GM19468 (cell line): ENCODE data around the gene CLEC18B.
"Not testable (repeated sequence)": the region's sequence is repeated elsewhere in the genome, so short reads cannot be mapped to it uniquely, and the experiment has no call there.

Experiments
- ATAC-seq: cut with Tn5 transposase; IDR thresholded peaks from one replicate; pipeline ENCODE4 v1.9.1; 2021; ENCODE audit warnings: mild to moderate bottlenecking, moderate library complexity, moderate number of reproducible peaks; ENCODE audit not compliant: unreplicated experiment; ENCODE audit errors: extremely low read depth

CLEC18B gene

DNA sequence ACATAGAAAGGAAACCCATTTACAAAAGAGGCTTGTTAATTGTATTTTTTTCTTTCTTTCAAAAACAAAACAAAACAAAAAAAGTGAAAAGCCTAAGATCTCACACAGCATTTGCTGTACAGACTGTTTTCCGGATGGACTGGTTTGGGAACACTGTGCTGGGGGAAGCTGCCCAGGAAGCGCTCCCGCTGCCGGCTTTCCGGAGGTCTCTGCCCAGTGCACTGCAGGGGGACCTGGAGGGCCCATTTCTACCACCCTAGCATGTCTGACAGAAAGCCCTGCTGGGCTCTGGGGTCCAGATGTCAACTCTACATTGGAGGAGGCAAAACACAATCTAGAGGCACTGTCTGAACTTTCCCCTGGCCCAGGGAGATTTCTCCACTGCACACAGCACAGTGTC lies 26.3 kb upstream of the CLEC18B start:
- no peak for ATAC-seq

DNA sequence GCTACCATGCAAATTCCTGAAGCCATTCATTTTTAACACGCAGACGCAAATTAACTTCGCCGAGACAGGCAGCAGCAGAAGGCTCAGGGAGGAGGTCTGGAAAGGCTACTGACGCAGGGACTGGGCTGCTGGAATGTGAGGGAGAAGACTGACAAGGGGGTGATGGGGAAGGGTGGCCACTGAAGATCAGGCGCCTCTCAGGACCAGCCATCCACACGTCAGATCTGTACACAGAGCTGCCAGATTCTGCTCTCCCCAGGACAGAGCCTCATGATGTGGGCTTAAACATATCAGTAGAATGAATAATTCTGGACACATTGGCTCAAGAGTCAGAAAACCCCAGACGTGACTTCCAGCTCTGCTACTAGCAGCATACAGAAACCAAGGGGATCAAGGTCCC lies 25.6 kb upstream of the CLEC18B start:
- no peak for ATAC-seq

DNA sequence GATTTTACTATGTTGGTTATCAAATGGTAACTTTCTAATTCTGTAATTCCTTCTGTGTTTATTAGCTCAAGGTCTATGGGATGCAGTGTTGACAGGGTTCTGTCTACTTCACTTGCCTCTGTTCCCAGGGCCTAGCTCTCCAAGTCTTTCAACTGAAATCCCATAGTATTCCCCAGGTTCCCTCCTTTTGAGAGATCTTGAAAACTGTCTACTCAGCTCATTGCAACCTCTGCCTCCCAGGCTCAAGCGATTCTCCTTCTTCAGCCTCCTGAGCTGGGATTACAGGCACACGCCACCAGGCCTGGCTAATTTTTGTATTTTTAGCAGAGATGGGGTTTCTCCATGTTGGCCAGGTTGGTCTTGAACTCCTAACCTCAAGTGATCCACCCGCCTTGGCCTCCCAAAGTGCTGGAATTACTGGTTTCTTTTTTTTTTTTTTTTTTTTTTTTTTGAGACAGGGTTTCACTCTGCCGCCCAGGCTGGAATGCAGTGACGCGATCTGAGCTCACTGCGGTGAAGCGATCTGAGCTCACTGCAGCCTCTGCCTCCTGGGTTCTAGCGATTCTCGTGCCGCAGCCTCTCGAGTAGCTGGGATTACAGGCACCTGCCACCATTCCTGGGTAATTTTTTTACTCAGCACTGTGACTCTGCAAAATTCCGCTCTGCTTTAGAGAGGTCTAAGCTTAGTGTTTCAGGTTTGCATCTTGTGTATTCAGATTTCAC lies 22.5 kb upstream of the CLEC18B start:
- ATAC-seq, result not testable (repeated sequence)

DNA sequence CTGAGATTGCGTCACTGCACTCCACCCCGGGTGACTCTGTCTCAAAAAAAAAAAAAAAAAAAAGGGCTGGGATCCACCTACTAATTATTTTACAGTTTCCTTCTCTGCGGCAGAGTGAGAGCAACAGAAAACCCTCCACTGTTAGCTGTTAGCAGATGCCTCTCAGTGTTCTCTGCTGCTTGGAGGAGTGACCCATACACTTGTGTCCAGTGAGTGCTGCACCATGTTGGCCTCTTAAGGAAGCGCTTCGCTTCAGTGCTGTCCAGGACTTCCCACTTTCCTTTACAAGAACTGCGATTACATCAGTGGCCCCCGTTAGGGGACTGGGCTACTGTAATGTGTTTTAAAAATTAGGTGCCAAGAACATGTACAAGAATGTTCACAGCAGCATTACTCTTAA lies 18.4 kb upstream of the CLEC18B start:
- no peak for ATAC-seq

DNA sequence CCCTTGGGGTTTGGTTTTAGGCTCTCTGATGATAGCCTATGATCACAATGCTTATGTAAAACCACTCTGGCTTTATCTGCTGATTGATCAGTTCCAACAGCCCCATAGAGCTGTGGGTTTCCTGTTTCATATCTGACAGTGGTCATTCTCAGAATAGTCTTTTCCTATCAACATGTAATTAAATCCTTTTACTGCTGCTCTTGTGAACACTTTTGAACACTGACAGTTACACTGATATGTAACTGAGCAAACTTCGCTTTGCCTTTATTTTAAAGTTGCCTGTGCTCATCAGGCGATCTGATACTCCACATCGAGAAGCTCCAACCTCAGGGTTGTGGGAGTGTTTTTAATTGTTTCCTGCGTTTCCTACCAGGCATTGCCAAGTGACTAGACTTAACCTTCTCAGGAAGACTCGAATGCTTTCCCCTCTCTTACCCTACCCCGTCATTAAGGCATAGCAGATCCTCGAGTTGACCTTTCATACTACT lies 17.3 kb upstream of the CLEC18B start:
- ATAC-seq, result no peak

DNA sequence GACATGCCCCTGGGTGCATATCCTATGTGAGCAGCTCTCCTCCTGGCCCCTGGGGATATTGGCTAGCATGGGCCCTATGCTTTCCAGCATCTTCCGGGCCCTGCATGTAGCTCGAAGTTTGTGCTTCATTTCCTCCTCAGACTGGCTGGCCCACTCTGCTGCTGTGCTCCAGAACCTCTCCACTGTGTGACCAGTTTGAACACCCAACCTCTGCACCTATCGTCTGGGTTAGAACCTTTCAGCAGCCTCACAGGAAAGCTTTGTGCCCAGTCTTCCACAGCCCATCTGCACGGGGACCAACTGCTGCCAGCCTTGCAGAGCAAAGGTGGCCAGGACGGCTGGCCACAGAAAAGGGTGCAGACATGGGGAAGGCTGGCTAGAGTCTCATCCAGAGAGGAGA lies 10.2 kb upstream of the CLEC18B start:
- no peak for ATAC-seq

DNA sequence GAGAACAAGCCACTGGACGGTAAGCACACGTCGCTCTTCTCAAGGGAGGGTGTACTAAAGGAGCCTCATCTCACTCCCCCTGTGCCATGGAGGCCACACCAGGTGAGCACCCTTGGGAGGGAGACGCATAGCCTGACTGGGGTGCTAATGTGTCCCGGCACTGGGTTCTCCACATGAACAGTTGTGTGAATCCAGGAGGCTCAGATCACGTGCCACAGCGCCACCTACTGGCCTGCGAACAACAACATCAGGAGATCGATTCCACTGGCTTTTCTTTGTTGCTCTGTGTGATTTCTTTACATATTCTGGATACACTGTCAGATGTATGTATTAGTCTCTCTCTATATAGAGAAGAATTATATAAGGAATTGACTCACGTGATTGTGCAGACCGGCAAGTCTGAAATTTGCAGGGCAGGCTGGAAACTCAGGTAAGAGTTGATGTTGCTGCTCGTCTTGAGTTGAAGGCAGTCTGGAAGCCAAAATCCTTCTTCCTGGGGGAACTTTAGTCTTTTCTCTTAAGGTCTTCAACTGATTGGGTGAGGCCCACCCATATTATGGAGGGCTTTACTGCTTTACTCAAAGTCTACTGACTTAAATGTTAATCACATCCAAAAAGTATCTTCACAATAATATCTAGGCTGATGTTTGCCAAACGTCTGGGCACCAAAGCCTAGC lies 8.9 kb upstream of the CLEC18B start:
- ATAC-seq, result peak; percentile 39

DNA sequence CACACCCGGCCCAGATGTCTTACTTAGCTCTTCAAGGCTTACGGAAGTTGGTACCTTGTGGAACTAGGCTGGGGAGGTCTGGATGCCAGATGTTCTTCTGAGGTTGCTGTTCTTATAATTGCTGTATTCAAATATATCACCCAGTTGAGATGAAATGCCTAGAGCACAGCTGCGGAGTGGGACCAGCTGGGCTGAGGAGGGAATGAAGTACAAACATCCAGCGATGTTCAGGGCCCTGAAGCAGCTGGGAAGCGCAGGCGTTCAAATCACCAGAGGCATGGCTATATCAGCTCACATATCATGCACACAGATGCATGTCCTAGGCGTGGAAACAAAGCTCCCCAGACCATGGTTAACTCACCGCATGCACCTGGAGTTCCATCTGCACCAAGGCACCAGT lies 7.2 kb upstream of the CLEC18B start:
- ATAC-seq, result not testable (repeated sequence)

DNA sequence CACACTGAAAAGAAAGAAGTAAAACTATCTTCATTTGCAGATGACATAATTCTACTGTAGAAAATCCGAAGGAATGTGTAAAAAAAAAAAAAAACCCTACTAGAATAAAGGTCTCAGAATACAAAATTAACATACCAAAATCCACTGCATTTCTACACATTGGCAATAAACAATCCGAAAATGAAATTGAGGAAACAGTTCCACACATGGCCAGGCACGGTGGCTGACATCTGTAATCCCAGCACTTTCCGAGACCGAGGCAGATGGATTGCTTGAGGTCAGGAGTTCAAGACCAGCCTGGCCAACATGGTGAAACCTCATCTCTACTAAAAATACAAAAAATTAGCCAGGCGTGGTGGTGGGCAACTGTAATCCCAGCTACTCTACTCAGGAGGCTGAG lies 4.5 kb upstream of the CLEC18B start:
- not testable (repeated sequence) for ATAC-seq

DNA sequence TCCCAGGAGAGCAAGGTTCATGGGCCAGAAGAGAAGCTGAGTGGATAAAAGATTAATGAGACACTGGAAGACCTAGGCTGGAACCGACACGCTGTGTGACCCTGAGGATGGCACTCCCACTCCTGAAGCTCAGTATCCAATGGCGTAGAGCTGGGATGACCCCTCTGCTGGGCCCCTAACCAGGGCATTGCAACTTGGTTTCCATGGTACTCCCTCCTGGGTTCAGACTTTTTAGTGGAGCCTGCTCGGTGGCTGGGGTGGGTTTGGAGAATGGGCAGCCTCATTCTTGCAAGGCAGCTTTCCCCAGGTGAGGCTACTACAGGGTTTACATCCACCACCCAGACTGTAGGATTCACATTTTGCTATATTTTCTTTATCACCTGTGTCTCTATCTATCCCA lies 2.4 kb upstream of the CLEC18B start:
- ATAC-seq, result not testable (repeated sequence)

DNA sequence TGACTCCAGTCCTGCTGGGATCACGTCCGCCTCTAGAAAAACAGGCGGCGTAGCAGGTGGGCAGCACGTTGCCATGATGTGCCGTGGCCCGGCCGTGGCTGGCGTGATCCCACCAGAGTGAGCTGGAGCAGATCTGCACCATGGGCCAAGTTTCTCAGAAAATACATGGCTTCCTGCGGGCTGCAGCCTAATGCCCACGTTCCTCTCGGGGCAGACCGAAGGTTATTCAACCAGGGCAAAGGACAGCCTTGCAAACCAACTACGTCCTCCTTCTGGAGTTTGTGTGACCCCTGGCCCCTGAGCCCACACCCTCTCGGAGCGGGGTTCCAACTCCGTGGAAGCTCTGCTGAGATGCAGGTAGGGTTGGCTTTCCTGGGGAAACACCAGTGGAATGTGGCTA lies 808 bp upstream of the CLEC18B start:
- ATAC-seq, result not testable (repeated sequence)

DNA sequence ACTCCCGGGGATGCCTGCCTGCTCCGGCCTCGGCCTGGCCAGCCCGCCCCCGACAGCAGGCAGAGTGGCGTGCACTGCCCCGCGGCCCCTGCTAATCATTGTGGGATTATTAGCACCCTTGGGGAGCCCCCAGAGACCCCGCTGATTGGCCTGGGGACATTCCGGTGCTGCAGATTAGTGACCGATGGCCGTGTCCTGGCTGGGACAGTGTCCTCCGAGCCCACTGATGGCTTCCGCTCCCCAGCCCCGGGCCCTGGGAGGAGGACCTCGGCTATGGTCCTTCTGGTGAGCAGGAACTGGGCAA lies 156 bp upstream of the CLEC18B start:
- not testable (repeated sequence) for ATAC-seq

DNA sequence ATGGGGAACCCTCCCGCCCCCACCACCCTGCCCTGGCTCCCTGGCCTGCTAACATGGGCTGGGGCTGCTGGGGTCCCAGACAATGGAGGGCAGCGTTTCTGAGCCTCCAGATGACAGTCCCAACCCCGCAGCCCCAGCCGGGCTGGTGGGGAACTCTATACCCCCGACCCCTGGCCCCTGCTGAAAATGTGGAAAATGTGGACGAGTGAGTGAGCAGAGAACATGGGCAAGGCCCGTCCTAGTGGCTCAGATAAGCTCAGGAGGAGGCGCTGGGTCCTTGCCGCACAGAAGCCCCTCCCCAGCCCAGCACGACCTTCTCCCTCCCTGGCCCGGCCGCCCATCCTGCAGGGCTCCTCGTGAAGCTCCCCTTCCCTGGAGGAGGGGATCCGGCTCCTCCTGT lies 1.5 kb downstream of the CLEC18B start:
- not testable (repeated sequence) for ATAC-seq

DNA sequence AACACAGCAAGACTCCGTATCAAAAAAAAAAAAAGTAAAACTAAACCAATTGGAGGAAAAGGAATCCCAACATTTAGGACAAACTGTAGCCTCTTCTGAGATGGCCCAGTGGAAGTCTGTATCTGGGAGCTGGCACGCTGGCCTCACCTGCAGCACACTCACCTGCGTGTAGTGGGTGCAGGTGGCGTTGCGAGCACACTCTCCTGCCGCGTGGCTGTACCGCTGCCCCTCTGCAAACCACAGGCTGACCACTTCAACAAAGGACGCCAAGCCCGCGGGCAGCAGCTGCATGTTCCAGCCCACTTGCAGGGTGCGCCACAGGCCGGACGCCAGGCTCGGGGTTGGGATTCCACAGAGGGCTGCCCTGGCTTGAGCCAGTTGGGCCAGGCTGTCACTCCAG lies 3.4 kb downstream of the CLEC18B start:
- not testable (repeated sequence) for ATAC-seq

DNA sequence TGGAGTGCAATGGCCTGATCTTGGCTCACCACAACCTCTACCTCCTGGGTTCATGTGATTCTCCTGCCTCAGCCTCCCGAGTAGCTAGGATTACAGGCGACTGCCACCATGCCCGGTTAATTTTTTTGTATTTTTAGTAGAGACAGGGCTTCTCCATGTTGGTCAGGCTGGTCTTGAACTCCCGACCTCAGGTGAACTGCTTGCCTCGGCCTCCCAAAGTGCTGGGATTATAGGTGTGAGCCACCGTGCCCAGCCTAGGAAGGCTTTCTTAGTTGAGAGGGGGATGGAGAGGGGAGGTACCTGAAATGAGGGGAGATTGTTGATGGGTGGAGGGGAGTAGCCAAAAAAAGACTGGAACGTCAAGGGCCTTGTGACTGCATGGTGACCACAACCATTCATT lies 7.4 kb downstream of the CLEC18B start:
- not testable (repeated sequence) for ATAC-seq

DNA sequence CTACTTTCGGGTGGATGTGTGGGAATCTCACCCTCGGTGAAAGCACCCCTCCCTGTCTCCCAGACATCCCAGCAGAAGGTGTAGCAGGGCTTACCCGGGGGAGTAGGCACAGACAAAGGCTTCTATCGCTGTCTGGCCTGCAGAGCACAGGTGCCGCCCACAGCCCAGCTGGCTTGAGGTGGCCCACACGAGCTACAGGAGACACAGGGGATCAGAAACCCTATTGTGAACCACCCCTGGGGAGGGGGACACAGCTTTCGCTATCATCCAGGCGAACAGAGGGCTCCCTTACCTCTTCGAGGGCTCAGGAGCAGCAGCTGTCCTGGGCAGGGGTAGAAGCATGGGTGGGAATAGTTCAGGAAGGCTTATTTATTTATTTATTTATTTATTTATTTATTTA lies 7.8 kb downstream of the CLEC18B start:
- ATAC-seq, result not testable (repeated sequence)

DNA sequence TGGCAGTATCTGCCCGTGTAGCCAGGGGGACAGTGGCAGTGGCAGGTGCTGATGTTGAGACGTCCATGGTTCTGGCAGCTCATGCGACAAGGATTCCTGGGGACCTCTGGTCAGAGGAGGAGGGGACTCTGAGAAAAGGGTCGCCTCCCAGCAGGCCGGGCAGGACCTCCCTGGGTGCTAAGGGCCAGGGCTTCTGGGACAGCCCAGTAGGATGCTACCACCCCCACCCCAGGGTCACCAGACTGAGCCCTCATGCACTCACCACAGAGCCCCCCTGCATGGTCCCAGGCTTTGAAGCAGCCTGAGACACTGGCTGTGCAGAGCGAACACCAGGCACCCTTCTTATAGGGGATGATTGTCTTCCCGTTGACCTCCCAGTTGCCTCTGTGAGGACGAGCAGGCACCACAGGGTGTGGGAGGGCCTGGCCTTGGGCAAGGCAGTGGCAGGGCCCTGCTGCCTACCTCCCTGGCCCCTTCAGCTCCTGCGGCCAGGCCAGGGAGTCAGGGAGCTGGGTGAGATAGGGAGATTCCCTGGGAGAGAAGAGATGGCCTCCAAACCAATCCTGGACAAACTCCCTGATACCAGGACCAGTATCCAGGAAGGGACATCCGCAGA lies 8.4 kb downstream of the CLEC18B start:
- not testable (repeated sequence) for ATAC-seq

DNA sequence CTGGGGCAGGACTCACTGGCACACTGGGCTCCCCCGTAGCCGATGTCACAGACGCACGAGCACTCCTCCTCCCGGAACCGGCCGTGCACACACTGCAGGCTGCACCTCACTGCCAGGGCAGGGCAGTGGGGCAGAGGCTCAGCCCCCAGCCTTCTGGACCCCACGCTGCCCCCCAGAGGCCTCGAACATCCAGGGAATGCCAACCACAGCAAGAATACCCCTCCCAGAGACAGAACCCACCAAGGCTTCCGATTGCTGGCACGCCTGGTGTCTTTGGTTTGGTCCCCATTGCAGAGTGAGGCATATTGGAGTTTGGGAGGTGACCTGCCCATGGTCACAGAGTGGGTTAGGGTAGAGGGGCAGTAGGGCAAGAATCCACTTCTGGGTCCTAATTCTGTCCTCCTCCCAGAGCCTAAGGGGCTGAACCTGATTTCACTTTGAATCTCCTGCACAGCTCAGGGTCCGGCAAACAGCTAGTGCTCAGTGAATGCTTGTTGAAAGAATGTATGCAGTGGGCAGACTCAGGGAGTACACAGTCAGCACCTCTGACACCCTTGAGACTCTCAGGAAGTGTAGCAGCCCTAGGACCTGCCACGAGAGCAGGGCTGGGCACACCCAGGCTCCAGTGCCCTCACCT lies 9.0 kb downstream of the CLEC18B start:
- ATAC-seq, result not testable (repeated sequence)

DNA sequence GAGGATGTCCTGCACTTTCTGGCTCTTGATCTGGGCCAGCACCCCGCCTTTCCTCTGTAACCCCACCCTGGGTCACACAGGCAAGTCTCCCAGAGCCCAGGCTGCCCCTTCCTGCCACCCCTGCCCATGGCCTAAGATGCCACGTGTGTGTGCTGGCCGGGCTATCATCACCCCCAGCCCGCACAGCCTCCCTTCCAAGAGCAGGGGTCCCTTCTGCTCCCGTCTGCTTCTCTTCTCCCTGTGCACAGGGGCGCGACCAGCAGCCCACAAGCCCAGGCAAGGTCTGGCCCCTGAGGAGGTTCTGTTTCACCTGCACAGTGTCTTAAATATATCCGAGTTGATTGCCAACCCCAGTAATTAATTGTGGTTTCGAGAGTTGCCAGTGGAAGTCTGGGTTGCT lies 10.3 kb downstream of the CLEC18B start:
- not testable (repeated sequence) for ATAC-seq

DNA sequence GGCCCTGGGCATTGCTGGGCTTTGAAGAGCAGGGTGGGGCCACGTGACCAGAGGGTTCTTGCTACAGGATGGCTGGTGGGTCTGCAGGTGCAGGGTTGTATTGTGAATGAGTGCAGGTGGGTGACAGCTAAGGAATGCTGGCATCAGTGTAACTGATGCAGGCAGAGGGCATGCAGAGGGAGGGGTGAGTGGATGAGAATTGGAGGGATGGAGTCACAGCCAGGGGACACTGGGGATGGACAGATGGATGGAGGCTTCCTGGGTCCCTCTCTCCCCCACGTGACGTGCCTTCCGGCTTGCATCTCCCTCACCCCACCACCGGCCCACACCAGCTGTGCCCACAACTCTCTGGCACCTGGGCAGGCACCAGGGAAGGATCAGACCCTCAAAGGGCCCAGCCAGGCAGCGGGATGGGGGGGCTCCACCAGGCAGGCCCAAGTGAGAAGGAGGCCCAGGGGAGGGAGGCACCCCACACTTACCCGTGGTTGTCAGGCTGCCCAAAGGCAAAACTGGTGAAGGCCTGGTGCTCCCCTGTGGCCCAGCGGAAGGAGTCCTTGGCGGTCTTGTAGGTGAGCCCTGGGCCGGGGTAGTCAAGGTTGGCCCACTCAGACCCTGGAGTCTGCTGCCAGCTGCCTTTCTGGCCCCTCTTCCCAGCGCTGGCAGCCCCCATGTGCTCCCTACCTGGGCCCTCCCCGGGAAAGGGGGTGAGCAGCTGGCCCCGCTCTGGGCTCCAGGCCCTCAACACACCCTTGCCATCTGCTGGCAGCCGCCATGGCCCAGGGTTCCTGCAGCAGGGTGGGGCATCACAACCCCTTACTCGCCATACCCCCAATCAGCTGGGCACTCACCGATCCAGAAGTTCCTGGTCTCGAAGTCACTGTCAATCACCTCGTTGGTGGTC lies 11.0 kb downstream of the CLEC18B start:
- ATAC-seq, result not testable (repeated sequence)
